Bone marrow (tissue), 2 donors: ENCODE data around the gene MLST8.

Experiments used
- DNase-seq, 2 donors: peaks; one replicate each; lab custom pipeline; 2025; lab: John Stamatoyannopoulos, UW

MLST8 gene, protein sequence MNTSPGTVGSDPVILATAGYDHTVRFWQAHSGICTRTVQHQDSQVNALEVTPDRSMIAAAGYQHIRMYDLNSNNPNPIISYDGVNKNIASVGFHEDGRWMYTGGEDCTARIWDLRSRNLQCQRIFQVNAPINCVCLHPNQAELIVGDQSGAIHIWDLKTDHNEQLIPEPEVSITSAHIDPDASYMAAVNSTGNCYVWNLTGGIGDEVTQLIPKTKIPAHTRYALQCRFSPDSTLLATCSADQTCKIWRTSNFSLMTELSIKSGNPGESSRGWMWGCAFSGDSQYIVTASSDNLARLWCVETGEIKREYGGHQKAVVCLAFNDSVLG

GRCh38 chr16:2205104-2205966 lies at the start of gene MLST8:
Gene MLST8, plus strand, starts transcription at chr16:2205454. Its CDS starts 632 bp downstream, at chr16:2206086.
- peak; percentile 58 to 99 for DNase-seq

DNA sequence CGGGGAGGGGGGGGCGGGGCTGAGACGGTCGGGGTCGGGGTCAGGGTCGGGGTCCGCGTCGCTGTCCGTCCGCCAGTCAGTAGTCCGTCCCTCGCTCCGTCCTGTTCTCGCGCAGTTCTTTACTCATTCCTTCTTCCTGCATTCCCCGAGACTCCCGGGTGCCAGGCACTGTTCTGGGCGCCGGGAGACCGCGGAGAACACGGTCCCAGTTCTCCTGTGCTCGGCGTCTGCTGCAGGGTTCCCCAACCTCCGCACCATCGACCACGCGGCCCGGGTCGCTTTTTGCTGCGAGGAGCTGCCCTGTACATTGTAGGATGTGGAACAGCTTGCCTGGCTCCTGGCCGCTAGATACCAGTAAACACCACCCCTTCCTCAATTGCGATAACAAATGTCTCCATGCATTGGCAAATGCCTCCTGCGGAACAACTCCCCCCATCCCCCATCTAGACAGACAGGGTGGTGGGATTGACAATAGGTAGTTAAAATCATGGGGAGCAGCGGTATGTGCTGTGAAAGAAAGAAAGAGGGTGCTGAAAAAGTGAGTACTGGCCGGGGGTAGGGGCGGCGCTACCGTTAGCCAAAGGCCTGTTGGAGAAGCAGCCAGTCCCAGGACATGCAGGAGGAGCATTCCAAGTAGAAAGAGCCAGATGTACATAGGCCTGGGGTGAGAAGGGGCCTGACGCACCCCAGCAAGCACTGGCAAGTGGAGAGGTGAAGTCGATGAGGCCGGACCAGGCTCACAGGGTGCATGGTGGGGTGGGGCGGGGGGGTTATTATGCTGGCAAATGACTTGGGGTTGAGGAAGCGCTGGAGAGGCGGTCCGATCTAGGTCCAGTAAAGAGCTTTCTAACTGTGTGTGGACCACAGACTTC lies 49.0 kb upstream of the MLST8 start:
- DNase-seq, result no peak

- DNase-seq, result no peak
Measured at GRCh38 chr16:2156849-2157224, 48.4 kb upstream of the MLST8 start.

DNA sequence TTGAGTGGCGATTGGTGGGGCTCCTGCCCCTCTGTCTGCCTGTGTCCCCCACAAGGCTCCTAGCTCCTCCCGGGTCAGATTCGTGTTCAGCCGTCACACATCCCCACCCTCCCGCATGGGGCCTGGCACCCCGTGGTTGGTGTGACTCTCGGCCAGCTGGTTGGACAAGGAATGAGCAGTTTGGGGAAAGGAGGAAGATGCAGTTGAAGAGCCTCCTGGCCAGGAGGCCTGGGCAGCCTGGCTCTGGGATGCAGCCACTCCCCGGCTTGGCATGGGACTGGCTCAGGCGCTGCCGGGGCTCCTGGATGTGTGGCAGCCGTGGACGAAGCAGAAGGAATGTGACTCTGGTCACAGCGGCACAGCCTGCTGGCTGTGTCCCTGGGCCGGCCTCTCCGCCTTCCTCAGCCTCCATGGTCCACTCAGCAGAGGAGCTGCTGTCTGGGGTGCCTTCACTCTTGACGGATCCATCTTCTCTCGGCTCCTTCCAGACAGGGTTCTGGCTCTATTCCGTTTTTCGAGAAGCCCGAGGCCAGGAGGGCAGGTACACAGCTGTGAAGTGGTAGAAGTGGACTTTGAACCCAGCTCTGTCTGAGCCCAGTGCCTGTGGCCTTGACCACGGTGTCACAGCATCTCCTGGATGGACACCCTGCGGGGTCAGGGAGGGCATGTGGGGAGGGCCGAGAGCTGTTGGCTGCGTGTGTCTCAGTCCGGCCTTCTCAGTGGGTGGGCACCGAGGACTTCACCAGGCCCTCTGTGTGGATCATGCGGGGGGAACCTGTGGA lies 47.6 kb upstream of the MLST8 start:
- no peak for DNase-seq

DNA sequence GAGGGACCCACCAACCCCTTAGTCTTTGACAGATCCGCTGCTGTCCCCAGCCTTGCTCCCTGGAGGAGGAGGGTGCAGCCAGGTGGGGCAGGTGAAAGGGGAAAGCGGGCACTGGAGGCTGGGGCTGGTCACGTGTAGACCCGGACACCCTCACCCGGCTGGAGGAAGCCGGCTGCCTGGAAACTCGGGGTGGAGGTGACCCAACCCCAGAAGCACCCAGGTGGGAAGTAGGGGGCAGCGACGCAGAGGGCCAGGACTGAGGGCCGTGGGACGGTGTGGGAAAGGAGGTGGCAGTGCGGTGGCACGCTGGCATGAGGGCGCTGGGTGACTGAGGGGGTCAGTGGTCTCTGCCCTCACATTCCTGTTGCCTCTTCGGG lies 47.0 kb upstream of the MLST8 start:
- no peak for DNase-seq

DNA sequence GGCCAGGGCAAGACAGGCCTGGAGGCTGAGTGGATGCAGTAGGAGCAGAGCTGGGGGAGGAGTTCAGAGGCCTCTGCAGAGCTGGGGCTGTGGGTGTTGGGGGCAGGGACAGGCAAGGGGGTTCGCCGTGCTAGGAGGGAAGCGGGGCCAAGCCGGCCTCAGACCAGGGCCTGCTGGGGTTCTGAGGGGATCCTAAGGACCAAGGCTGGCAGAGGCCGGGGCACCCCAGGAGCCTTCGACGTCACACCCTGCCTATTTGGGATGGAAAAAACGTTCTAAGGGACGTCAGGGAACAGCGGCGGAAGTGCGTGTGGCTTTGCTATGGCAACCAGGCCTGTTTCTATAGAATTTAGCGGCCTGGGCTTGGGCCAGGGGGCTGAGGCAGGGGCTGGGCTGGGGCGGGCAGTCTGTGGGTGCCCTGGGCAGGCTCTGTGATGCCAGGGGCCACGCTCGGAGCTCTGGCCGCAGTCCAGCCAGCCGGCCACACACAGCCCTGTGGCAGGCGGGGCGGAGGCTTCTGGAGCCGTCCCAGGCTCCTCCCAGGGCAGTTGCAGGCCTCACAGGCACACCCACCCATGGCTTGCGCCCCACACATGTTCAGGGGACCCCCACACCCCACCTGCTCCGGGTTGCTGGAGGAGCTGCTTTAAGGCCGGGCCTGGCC lies 45.9 kb upstream of the MLST8 start:
- no peak for DNase-seq

GRCh38 chr16:2160915-2161551 lies 44.2 kb upstream of the MLST8 start:
- no peak for DNase-seq

- no peak for DNase-seq
Measured at GRCh38 chr16:2161911-2162310, 43.3 kb upstream of the MLST8 start.

GRCh38 chr16:2162676-2163118 lies 42.6 kb upstream of the MLST8 start:
- DNase-seq, result no peak

DNA sequence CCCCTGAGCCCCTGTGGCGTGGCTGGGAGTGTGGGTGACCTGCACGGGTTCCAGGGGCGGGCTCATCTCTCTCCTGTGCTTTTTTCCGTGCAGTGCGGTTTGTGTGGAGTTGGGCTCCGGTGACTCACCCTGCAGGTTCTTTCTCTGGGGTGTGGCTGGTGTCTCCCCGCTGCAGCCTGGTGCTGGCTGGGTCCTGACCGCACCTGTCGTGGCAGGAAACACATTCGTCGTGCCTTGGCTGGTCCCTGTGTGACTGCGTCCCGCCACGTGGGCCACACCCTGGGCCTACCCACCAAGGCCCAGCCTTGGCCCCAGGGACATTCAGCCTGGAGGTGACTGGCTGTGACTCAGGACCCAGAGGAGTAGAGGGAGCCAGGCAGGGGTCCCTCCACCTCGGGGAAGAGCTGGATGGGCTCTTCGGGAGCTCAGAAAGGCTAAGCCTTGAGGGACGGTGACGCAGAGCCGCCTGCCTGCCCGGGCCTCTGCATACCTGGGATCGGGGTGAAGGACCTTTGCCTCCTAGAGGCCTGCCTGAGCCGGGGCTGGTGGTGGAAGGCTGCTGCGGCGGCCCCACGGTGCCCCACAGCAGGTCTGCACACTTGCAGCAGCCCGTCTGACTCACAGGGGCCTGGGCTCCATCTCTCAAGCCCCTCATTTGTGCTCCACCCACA lies 41.9 kb upstream of the MLST8 start:
- DNase-seq, result no peak

- no peak for DNase-seq
Measured at GRCh38 chr16:2165861-2166260, 39.4 kb upstream of the MLST8 start.

DNA sequence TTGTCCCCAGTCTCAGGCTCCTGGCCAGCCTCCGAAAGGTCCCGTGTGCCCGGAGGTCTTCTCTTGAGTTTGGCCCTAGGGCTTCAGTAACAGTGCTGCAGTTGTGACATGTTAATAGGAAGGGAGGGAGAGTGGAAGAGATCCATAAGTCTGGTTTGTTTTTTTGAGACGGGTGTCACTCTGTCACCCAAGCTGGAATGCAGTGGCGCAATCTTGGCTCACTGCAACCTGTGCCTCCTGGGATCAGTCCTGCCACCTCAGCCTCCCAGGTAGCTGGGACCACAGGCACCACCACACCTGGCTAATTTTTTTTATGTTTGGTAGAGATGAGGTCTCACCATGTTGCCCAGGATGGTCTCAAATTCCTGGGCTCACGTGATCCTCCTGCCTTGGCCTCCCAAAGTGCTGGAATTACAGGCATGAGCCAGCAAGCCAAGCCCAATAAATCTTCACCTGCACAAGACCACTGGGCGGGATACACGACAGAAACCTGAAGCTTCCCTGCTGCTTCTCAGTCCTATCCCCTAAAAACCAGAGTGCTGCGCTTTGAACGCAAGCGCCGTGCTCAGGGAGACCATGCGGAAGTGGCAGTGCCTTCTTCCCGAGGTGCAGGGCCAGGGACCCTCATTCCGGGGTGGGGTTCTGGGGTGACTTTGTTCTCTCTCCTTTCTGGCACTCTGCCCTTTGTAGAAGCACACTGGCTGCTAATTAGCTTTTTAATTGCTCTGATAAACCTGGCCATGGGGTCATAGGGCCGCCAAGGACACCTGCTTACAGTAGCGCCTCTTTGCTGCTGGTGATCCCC lies 38.8 kb upstream of the MLST8 start:
- no peak for DNase-seq

DNA sequence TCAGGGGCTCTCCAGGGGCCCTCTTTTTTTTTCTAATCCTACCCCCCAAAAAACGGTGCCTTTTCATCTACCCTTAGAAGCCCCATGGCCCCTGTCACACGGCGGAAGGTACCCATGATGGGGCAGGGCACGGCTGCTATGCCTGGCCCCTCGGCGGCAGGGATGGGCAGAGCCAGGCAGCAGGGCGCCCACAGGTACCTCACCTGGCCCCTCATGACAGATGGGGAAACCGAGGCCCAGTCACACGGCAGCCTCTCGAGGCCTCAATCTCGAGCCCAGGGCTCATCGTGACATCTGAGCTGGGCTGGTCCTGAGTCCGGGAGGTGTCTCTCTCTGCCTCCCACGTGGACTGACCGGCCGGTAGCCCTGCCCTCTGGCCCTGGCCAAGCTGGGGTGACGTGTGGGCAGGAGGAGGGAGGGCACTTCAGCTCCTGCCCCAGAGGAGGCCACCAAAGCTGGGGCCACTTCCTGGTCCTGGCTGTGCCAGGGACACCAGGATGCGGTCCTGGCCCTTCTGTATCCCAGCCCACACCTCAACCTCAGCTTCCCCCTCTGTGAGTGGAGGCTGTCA lies 38.1 kb upstream of the MLST8 start:
- DNase-seq, result no peak

DNA sequence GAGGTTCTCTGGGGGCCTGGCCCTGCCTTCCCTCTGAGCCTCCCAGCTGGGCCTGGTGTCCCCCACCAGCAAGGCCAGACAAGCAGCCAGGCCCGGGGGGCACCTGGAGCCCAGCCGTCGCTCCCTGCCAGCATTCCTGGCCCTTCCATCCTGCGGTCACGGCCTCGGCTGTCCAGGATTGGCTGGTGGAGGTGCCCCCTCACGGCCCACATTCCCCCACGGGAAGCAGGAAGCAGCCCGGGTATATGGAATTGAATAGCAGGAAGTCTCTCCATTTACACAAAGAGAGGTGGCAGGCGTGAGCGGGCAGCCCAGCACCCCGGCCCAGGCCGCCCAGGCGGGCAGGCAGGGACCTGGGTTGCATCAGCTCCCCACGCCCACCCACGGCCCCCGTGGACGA lies 35.2 kb upstream of the MLST8 start:
- DNase-seq, result no peak

DNA sequence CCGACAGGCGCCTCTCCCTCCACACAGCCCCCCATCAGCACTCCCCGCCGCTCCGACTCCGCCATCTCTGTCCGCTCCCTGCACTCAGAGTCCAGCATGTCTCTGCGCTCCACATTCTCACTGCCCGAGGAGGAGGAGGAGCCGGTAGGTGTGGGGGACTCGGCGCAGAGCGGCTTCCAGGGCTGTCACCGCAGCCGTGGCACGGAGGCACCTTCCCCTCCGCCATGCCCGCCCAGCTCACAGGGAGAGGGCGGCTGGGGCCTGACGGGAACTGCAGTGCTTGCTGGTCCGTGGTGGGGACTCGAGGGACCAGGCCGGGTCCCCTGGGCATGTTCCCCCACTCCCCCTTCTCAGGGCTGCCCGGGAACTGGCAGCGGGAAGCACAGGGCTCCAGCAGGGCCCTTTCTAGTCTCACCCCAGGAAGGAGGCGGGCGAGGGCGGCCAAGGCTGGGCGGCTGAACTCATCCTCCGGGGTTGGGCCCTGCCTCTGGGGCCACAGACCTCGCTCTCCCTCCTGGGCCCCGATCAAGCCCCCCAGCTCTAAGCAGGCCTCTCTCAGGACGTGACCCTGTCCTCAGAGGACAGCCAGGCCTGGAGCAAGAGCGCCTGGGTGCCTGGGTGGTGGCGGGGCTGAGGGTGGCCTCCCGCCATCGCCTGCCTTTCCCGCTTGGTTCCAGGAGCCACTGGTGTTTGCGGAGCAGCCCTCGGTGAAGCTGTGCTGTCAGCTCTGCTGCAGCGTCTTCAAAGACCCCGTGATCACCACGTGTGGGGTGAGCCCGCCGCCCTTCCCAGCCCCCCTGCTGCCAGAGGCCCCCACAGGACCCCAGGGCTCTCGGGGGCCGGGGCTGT lies 34.4 kb upstream of the MLST8 start:
- DNase-seq, result no peak

DNA sequence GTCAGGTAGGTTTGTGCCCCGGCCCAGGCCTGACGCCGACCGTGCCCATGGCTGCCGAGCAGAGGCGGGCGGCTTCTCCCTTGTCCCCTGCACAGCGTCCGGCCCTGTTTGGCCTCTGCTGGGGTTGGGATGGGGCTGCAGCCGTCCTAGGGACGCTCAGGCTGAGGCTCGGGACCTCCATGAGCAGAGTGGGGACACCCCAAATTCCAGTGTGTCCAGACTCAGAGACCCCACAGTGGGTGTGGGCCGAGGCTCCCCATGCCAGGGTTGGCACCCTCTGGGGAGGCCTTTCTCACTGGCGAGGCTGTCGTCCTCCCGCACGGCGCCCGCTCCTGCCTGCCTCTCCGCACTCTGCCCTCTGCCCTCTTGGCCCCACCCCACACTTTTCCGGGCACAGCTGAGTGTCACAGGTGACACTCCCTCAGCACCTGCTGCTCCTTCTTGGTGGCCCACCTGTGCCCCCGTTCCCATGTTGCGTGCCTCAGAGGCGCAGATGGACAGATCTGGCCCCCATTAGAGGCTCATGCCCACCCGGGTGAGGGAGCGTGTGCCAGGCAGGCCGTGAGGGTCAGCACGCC lies 33.6 kb upstream of the MLST8 start:
- DNase-seq, result no peak

GRCh38 chr16:2172688-2173335 lies 32.4 kb upstream of the MLST8 start:
- DNase-seq, result no peak
